Smooth muscle cell (in vitro differentiated cells): ENCODE measurements around the gene CPXM2. TPM values are rescaled to one million over a fixed set of nuclear protein-coding genes. Genes with fewer than 3 reads are reported as not detected.

ENCODE experiments used
- DNase-seq: peaks from one replicate; lab custom pipeline; 2025; ENCODE audit not compliant: unreplicated experiment; lab: John Stamatoyannopoulos, UW
- H2AFZ ChIP-seq: fragments of 200-600 bp; sonication (generic); 2 replicates; pipeline ENCODE4 v1.6.0; 2016; ENCODE audit warnings: antibody characterized with exemption, low read depth, mild to moderate bottlenecking
- H3F3A ChIP-seq: fragments of 200-600 bp; sonication (generic); 2 replicates; pipeline ENCODE4 v1.6.0; 2017; ENCODE audit warnings: antibody characterized with exemption, low read depth
- H3K27ac ChIP-seq: fragments of 200-600 bp; sonication (generic); 2 replicates; pipeline ENCODE4 v1.5.1; 2016; ENCODE audit warnings: low read depth, mild to moderate bottlenecking
- H3K27me3 ChIP-seq: fragments of 200-600 bp; sonication (generic); 2 replicates; pipeline ENCODE4 v1.6.1; 2016; ENCODE audit warnings: low read depth, mild to moderate bottlenecking
- H3K36me3 ChIP-seq: fragments of 200-600 bp; sonication (generic); 2 replicates; pipeline ENCODE4 v1.5.1; 2016; ENCODE audit warnings: low read depth
- H3K4me1 ChIP-seq: fragments of 200-600 bp; sonication (generic); 2 replicates; pipeline ENCODE4 v1.5.1; 2016; ENCODE audit warnings: low read depth
- H3K4me2 ChIP-seq: fragments of 200-600 bp; sonication (generic); 2 replicates; pipeline ENCODE4 v1.6.0; 2016; ENCODE audit warnings: mild to moderate bottlenecking
- H3K4me3 ChIP-seq: fragments of 200-600 bp; sonication (generic); 2 replicates; pipeline ENCODE4 v1.5.1; 2016; ENCODE audit warnings: mild to moderate bottlenecking
- H3K79me2 ChIP-seq: fragments of 200-600 bp; sonication (generic); 2 replicates; pipeline ENCODE4 v1.6.0; 2016; ENCODE audit warnings: low read depth, mild to moderate bottlenecking
- H3K9ac ChIP-seq: fragments of 200-600 bp; sonication (generic); 2 replicates; pipeline ENCODE4 v1.6.0; 2016; ENCODE audit warnings: low read depth
- H3K9me3 ChIP-seq: fragments of 200-600 bp; sonication (generic); replicated peaks from 2 replicates; pipeline ENCODE4 v1.5.1; 2016; ENCODE audit warnings: low read depth
- H4K20me1 ChIP-seq: fragments of 200-600 bp; sonication (generic); 2 replicates; pipeline ENCODE4 v1.6.0; 2016; ENCODE audit warnings: low read depth
- WGBS: methylation state at CpG from one replicate; pipeline ENCODE4 v1.1.7; 2016; ENCODE audit warnings: low lambda C conversion rate; 5-methylcytosine and 5-hydroxymethylcytosine counted together
- polyA plus RNA-seq: library from polyadenylated mRNA; unstranded; fragments of >200 nt; fragmentation: Nextera tagmentation; extraction: Ambion mirVana; gene quantifications from 2 replicates; pipeline ENCODE4 v1.2.1, GENCODE V29; 2016
- total RNA-seq: library from RNA; depleted of rRNA; stranded (reverse); fragments of >200 nt; gene quantifications from 2 replicates; pipeline ENCODE4 v1.2.3, GENCODE V29; 2014
- TF ChIP-seq, protein P1 (sequence below): fragments of 200-600 bp; sonication (generic); IDR thresholded peaks from 2 replicates; pipeline ENCODE4 v1.5.1; 2017; ENCODE audit warnings: borderline replicate concordance, mild to moderate bottlenecking, antibody characterized with exemption; ENCODE audit not compliant: insufficient read depth, poor library complexity, severe bottlenecking

CPXM2 gene
- total RNA-seq (31.2 and 38.2 TPM in 2 replicates), polyA plus RNA-seq (37.3 and 65.5 TPM in 2 replicates)

- peaks cover 1% of the 10 kb centered on the region for H3K4me1 ChIP-seq
Observed at GRCh38 chr10:123891144-123892071, at the start of gene CPXM2. CPXM2 (minus strand) TSS chr10:123891807; CDS start chr10:123891659, 148 bp downstream.

GRCh38 chr10:123939591-123939990, 48.0 kb upstream of the CPXM2 start:
- no peaks in the 10 kb centered on the region for H3K4me1 ChIP-seq
- no peak overlapping the region for H2AFZ ChIP-seq
- TF ChIP-seq, protein P1, sequence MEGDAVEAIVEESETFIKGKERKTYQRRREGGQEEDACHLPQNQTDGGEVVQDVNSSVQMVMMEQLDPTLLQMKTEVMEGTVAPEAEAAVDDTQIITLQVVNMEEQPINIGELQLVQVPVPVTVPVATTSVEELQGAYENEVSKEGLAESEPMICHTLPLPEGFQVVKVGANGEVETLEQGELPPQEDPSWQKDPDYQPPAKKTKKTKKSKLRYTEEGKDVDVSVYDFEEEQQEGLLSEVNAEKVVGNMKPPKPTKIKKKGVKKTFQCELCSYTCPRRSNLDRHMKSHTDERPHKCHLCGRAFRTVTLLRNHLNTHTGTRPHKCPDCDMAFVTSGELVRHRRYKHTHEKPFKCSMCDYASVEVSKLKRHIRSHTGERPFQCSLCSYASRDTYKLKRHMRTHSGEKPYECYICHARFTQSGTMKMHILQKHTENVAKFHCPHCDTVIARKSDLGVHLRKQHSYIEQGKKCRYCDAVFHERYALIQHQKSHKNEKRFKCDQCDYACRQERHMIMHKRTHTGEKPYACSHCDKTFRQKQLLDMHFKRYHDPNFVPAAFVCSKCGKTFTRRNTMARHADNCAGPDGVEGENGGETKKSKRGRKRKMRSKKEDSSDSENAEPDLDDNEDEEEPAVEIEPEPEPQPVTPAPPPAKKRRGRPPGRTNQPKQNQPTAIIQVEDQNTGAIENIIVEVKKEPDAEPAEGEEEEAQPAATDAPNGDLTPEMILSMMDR: no peak
- 96% methylated on average over 7 of the region's 7 CpGs for WGBS
- H4K20me1 ChIP-seq: no peaks in the 10 kb centered on the region
- H3K79me2 ChIP-seq: no peaks in the 10 kb centered on the region
- no peaks in the 10 kb centered on the region for H3K36me3 ChIP-seq
- no peaks in the 10 kb centered on the region for H3F3A ChIP-seq
- no peaks in the 10 kb centered on the region for H3K9me3 ChIP-seq
- H3K4me2 ChIP-seq: no peak overlapping the region
- no peak overlapping the region for H3K27ac ChIP-seq
- H3K4me3 ChIP-seq: no peak overlapping the region
- no peak for DNase-seq
- H3K27me3 ChIP-seq: no peaks in the 10 kb centered on the region
- no peak overlapping the region for H3K9ac ChIP-seq

More at GRCh38 chr10:123891144-123892071, at the start of gene CPXM2:
- H3K27me3 ChIP-seq: no peaks in the 10 kb centered on the region
- no peaks in the 10 kb centered on the region for H3K9me3 ChIP-seq
- WGBS: 6% methylated on average over 32 of the region's 80 CpGs
- H3K79me2 ChIP-seq: peaks cover 3% of the 10 kb centered on the region
- H4K20me1 ChIP-seq: no peaks in the 10 kb centered on the region
- TF ChIP-seq, protein P1: no peak
- H3K9ac ChIP-seq: peak within 1 kb of the TSS; percentile 62
- no peak for DNase-seq
- peak within 1 kb of the TSS; percentile 81 for H2AFZ ChIP-seq
- peak within 1 kb of the TSS; percentile 48 for H3K27ac ChIP-seq
- H3F3A ChIP-seq: no peaks in the 10 kb centered on the region
- peak within 1 kb of the TSS; percentile 67 for H3K4me3 ChIP-seq
- H3K4me2 ChIP-seq: peak within 1 kb of the TSS; percentile 94
- H3K36me3 ChIP-seq: no peaks in the 10 kb centered on the region

DNA sequence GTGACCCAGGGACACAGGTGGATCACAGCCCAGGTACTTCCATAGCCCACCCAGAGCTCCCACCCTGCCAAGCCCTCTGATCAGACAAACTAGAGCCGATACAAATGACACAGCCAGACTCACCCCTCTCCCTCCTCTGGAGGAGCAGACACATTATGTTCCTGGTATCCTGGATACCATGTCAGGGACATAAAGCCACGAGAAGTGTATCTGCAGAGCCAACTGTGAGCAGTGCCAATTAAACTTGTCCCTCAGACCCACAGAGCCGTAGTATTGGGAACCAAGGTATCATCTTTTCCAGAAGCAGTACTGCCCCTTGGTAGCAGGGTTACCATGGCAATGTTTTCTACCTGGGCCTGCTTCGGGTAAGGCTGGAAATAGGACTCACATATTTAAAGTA, 47.3 kb upstream of the CPXM2 start:
- no peak overlapping the region for H3K27ac ChIP-seq
- H2AFZ ChIP-seq: no peak overlapping the region
- no peaks in the 10 kb centered on the region for H3K27me3 ChIP-seq
- no peak overlapping the region for H3K4me3 ChIP-seq
- no peak overlapping the region for H3K9ac ChIP-seq
- H3K9me3 ChIP-seq: no peaks in the 10 kb centered on the region
- WGBS: 97% methylated on average over 4 of the region's 4 CpGs
- no peak overlapping the region for H3K4me2 ChIP-seq
- TF ChIP-seq, protein P1: no peak
- no peaks in the 10 kb centered on the region for H3K36me3 ChIP-seq
- H3K4me1 ChIP-seq: no peaks in the 10 kb centered on the region
- DNase-seq: no peak
- no peaks in the 10 kb centered on the region for H3K79me2 ChIP-seq
- no peaks in the 10 kb centered on the region for H3F3A ChIP-seq
- H4K20me1 ChIP-seq: no peaks in the 10 kb centered on the region

- no peak overlapping the region for H2AFZ ChIP-seq
- WGBS: 91% methylated on average over 5 of the region's 5 CpGs
Observed at GRCh38 chr10:123936426-123936825, 44.8 kb upstream of the CPXM2 start.

More at GRCh38 chr10:123936426-123936825, 44.8 kb upstream of the CPXM2 start:
- H3K79me2 ChIP-seq: no peaks in the 10 kb centered on the region
- no peak overlapping the region for H3K27ac ChIP-seq
- no peak overlapping the region for H3K4me2 ChIP-seq
- H3K4me1 ChIP-seq: no peaks in the 10 kb centered on the region
- TF ChIP-seq, protein P1: no peak
- H4K20me1 ChIP-seq: no peaks in the 10 kb centered on the region
- H3K9me3 ChIP-seq: no peaks in the 10 kb centered on the region
- H3K36me3 ChIP-seq: no peaks in the 10 kb centered on the region
- no peaks in the 10 kb centered on the region for H3F3A ChIP-seq
- no peak overlapping the region for H3K4me3 ChIP-seq
- no peak overlapping the region for H3K9ac ChIP-seq
- no peaks in the 10 kb centered on the region for H3K27me3 ChIP-seq
- DNase-seq: no peak
